GM19239 (cell line): ENCODE data around the gene GBE1.

Experiments
- DNase-seq: peaks from one replicate; pipeline ENCODE4 v3.0.0; 2011; ENCODE audit warnings: low spot score; ENCODE audit not compliant: insufficient read length
- FAIRE-seq: peaks from 2 replicates; lab custom pipeline; 2011; peaks lifted over from hg19 to GRCh38; lab: Jason Lieb, UNC

The GBE1 gene

DNA sequence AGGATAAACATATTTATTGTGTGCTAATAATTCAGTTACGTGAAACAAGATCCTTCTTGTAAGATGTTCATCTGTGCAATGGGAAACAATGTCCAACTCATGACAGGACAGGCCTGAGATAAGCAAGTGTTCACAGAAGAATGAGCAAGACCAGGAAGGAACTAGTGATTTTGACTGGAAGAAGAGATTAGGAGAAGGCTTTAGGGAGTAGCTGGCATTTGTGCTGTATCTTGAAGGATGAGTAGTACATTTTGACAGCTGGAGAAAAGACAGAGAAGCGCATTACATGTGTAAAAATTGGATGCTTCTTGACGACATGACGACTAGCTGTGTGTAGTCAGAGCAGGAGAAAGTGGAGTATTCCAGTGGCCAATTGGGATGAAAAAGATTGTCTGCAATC lies 48.4 kb downstream of the GBE1 start:
- FAIRE-seq = no peak

DNA sequence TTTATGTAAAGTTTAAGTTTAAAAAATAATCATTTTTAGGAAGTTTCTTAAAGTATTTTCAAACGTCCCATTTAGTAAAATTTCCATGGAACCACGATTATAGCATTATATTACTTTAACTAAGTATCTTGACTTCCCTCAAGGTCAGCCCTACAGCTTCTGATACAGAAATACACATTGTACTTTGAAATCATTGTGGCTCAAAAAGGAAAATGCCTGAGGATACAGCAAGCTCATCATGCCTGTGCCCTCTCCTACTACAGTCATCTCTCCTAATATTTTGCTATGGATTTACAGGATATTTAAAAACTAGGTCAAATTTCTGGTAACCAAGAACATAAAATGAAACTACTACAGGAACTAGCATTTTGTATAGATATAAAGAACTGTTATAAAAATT lies 51.8 kb downstream of the GBE1 start:
- DNase-seq (no peak), FAIRE-seq (peak; percentile 42)

More for the DNA sequence above, 48.4 kb downstream of the GBE1 start:
- no peak for DNase-seq

DNA sequence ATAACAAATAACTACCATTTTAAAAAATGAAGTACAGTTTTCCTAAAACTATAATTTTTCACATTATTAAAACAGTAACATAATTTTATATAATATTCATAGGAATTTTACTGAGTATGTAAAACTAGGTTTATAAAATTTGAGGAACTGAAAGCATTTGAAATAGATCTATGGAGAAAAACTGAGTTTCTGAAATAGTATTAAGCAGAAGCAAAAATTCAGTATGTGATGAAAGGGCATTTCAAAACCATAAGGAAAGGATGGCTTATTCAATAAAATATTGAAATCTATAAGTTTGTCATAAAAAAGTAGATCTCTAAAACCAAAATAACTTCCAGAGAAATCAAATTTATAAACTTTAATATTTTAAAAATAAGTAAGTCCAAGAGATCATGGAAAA lies 53.4 kb downstream of the GBE1 start:
- FAIRE-seq = no peak
- DNase-seq = no peak

DNA sequence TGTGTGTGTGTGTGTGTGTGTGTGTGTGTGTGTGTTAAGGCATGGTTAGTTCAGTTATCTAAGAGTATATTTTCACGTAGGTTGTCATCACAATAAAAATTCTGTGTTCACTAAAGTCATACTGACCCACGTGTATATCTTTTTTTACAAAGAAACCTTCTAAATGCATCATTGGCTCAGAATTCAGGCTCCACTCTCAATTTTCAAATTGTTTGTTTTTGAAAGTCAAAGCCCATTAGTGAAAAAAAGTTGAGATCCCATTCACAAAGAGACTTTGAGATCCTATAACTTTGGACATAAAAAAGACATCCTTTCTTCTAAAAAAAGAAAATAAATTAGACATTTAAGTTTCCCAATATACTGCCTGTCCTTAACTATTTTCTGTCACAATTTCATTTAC lies 59.3 kb downstream of the GBE1 start:
- no peak for DNase-seq
- no peak for FAIRE-seq

DNA sequence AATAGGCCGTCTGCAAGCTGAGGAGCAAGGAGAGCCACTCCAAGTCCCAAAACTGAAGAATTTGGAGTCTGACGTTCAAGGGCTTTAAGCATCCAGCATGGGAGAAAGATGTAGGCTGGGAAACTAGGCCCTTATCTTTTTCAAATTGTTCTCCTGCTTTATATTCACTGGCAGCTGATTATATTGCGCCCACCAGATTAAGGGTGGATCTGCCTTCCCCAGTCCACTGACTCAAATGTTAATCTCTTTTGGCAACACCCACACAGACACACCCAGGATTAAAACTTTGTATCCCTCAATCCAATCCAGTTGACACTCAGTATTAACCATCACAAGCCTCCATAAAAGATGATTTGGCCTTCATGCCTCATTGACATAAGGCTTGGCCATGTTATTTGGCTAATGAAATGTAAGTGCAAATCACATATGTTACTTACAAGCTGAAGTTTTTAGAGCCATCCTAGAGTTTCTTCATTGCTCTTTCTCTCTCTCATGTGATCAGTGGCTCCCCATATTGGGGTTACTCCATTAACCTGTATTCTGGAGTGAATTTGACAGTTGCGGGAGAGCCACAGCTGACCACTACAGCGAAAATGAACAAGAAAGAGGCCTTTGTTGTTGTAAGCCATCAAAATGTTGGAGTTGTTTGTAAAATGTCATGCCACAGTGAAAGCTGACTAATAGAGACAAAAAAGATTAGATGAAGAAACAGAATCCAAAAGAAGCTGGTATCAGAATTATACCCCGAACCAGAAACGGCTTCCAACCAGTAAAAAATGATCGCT lies 61.7 kb downstream of the GBE1 start:
- DNase-seq (no peak), FAIRE-seq (no peak)

DNA sequence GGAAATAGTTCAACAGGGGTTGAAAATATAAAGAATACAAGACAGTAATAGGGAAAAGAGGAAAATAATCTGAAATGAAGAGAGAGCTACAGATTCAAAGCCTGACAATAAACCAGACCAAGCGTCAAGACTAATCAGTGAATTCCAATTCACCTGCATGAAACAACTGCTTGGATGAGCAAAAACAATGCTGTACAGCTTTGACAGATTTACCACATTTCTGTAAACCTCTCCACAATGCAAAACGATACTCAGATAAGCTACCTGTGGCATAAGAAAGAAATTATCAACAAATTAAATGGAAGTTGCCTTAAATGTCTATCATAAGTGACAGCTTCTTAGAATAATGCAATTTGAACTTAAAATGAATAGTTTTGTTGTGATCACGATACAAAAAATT lies 65.4 kb downstream of the GBE1 start:
- DNase-seq (no peak), FAIRE-seq (peak; percentile 23)

DNA sequence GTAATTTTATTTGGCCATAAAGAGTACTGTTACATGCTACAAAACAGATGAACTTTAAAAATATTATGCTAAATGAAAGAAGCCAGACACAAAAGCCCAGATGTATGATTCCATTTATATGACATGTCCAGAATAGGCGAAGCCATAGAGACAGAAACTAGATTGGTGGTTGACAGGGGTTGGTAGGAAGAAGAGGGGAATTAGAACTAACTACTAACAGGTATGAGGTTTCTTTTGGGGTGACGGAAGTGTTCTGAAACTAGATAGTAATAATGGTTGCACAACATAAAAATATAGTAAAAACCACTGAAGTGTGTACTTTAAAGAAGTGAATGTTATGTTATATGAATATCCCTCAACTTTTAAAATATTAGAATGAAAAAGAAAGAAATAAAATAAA lies 66.1 kb downstream of the GBE1 start:
- no peak for DNase-seq
- FAIRE-seq = no peak

DNA sequence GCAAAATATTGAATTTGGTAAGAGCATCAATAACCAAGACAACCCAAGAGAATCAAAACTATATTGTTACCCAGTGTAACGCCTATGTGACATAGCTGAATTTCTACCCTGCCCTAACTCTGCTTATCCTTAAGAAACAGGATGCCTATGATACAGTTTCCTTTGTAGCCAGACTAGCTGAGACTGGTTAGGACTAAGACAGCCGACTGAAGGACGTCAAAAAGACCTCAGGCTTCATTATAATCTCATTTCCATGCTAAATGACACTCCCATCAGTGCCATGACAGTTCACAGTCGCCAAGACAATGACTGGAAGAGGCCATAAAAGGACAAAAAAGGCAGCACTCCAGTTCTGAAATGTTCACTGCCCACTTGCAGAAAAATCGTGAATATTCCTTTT lies 66.8 kb downstream of the GBE1 start:
- no peak for FAIRE-seq
- DNase-seq = no peak

DNA sequence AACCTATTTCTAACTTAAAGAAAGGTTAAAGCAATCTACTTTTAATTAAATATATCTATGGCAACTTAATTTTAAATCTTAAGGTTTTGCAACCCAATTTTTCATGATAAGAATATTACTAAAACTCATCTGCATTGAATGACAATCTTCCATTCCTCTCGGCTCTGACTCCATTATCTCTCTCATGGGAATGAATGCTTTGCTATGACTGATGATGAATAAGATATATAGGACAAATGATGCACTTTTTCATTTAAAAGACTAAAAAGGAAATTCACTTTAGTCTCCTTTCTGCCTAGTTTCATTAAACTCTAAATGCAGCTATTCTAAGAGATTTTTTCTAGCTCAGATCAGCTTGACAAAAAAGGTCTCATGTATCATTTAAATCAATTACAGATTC lies 68.7 kb downstream of the GBE1 start:
- FAIRE-seq = no peak
- DNase-seq = no peak

DNA sequence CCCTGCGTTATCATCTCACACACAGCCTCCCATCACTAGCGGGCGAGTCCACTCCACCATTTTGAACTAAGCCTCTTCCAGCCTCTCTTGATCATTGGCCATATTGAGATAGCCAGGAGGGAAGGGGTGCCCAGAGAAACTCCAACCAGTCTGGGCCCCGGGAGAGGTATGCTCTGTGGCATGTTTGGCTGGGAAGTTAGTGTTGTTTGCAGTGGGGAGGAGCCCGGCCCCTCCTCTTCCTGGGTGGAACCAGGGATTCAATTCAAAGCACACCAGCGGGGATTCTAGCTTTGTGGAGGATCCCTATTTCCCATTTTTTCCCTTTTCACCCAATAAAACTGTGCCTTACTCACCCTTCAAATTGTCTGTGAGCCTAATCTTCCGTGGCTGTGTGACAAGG lies 71.8 kb downstream of the GBE1 start:
- DNase-seq (no peak), FAIRE-seq (no peak)

DNA sequence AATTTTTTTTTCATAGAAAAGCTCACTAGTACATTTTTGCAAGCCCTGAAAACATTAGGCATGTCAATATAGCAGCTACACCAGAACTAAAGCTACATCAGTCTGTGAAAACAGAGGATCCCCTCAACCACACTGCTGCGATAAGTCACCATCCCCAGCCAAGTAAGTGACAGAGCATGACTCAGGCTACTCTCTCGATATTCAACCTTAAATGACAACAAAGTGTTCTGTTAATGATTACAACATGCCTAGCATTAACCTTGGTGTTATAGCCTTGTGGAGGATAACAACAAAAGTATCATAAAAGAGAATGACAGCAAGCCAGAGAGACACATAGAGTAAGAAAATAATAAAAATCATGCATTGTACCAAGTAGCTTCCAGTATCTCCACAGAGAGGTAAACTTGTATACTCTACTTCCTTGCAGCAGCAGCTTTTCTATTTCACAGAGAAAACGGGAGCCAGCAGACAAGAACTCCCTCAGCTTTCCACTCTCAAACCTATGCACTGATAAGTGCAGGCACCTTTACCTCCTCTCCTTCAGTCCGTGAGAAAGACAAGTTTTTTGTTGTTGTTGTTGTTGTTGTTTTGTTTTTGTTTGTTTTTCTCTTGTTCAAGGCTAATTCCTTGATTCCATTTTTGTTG lies 76.6 kb downstream of the GBE1 start:
- no peak for DNase-seq
- no peak for FAIRE-seq

DNA sequence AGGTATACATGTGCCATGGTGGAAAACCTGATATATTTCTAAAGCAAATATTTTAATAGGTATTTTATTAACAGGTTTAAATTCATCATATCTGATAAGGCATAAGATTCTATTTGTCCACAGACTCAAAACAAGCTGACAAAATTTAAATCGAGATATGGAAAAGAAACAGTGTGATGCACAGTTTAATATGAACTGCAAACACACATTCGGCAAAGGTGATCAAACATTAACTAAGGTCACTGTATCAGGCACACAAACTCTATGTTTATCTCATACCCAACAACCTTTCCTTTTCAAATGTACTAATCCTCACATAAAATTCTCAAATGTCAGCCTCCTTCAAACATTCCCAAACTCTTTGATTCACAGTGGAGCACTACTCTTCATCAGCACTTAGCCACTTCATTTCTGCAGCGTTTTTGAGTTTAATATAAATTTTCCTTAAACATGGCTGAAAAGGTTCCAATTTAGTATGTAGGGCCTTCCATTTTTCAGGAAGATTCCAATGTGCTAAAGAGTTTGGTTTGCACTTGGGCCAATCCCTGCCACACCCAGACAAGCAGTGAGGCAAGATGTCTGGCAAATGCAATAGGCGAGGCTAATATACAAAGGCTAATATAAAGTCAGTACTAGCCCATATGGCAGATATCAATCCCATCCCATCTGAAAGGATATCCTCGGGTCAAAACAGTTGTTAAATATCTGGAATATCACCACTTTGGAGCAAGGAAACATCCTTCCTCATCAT lies 84.6 kb downstream of the GBE1 start:
- no peak for DNase-seq
- FAIRE-seq = no peak

DNA sequence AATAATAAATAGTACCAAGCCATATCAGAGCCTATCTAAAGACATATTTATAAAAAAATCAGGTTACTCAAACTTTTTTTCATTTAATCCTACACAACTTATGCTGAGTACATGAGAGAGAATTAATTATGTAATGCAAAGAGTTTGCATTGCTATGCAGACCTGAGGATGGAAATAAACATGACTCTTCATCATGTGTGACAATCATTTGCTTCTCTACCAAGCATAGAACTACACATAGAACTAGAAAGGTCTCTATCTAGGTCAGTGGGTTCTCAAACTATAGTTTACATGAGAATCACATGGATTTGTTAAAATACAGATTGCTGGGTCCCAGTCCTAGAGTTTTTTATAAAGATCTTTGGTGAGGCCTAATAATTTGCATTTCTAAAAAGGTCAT lies 86.8 kb downstream of the GBE1 start:
- DNase-seq (no peak), FAIRE-seq (no peak)

DNA sequence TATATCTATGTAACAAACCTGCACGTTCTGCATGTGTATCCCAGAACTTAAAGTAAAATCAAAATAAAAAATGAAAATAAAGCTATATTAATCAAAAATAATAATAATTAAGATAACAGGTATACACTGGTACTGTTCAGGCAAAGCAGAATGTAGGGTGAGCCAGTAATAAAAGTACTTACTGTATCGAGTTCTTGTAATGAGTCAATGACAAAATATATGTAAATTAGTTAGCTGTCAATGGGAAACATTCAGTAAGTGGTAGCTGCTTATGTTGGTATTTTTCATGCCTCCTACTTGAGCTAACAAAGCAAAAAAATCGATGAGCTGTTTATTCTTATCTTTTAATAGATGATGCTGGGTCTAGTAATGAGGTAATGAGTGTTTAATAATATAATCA lies 93.2 kb downstream of the GBE1 start:
- DNase-seq (no peak), FAIRE-seq (no peak)

DNA sequence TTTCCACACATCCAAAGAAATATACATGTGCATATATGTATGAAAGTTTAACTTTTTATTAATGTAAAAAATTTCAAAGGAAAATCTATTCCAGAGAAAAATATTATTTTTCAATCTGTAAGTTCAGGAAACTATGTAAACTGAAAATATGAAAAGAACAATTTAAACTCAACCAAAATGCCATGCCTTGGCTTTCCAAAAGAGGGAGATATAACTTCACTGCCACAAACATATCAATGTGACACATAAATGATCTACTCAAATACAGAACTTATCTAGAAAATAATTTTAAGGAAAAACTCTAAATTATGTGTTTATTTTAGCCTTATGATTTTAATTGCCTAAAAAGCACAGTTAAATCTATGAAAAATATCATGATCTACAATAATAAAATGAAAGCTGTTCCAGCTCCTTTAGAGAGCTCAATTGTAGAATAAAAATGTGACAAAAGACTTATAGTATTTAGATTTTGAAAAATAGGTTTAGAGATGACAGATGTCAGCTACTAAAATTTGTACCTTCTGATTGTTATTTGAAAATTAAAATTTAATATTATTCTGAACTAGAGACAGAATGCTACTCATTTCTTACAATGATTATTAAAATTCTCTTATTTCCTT lies 94.8 kb downstream of the GBE1 start:
- FAIRE-seq = peak; percentile 80

DNA sequence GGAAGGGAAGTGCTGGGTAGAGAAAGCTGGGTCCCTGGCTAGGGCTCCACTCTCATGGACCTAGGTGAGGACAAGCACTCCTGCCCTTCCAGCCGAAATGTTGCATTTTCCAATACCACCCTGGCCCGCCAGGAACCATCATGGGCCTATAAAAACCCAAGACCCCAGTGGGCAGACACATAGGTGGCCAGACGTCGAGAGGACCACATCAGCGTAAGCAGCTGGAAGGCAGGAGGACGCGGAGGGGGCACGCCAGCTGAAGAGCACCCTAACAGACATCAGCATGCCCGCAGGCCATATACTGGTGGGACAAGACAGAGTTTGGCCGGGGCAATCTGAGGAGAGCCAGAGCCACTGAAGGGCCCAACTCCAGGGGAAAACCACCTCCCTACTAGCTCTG lies 98.3 kb downstream of the GBE1 start:
- no peak for DNase-seq
- no peak for FAIRE-seq

More for the DNA sequence above, 94.8 kb downstream of the GBE1 start:
- no peak for DNase-seq

DNA sequence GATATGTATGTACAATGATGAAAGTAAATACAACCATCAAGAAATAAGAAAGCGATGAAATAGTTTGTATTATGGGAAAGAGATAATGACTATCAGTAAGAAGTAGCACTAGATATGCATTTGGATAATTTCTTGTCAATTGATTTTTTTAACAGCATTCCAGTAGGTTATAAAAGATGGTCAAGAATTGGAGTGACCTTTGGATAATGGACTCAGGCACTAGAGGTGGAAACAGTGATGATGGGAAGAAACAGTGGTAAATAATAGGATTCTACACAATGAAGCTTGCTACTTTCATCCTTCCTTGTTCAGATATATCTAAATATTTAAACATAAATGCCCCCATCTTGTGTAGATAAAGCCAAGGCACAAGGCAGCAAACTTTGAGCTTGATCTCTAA lies 101.4 kb downstream of the GBE1 start:
- DNase-seq (no peak), FAIRE-seq (no peak)

DNA sequence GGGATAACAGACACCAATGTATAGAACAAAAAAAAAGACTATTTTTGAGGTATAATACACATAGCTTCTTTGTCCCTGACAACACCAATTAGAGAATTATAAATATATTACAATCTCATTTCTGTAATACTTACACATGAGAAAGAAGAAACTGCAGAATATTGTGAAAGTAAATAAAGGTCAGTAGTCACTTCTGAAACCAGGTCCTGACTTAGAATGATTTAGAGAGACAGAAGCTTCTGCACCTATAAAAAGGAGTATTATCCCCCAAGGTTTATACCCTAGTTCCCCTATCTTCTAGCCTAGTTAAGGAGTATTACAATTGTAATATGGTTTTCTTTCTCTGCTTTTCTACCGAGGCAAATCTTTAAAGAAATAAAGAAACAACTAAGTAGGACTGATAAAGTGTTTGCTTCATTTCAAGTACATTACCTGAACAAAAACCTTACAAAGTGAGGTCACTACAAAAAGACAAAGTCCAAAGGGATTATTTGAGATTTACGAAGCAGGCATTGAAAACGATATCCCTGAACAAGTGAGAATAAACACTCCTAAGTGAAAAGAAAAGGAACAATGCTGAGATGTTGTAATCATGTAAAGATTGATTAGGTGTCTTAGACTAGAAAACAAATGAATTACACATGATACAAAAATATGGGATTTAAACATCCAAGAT lies 103.0 kb downstream of the GBE1 start:
- FAIRE-seq (peak; percentile 87), DNase-seq (no peak)

DNA sequence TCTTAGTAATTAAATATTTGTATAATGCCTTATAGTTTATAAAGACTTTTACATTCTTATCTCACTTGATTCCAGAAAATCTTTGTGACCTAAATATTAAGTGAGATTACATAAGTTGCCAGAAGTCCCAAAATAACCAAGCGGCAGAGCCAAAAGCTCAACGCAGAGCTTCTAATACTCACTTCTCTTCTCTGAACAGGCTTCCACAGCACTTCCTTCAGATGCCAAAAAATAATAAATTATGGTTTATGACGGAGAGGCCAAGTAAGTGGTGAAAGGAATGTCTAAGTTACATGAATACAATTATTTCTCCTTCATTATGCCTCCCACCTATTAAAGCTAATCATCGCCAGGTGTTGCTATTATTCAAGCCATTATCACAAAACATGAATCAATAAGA lies 110.3 kb downstream of the GBE1 start:
- DNase-seq (no peak), FAIRE-seq (no peak)

DNA sequence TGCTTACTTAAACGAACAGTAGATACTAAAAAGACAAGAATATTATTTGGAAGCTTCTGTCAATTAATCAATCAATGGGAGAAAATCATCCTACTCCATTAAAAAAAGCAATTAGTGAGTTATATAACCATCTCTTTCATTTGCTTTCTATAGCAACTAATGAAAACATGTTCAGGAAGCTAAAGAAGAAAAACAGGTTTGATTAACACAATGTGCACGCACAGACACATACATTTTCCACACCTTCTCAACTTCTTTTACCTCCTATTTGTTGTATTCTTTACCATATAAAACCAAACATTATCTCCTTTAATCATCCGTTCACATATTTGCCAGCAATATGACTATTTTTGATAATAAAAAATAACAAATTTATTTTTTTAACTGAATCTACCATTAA lies 111.3 kb downstream of the GBE1 start:
- DNase-seq = no peak
- FAIRE-seq = no peak
